Measurements from ENCODE around the gene ANKS1B.
"Not testable (repeated sequence)": the region's sequence is repeated elsewhere in the genome, so short reads cannot be mapped to it uniquely, and the experiment has no call there.

The ANKS1B gene

DNA sequence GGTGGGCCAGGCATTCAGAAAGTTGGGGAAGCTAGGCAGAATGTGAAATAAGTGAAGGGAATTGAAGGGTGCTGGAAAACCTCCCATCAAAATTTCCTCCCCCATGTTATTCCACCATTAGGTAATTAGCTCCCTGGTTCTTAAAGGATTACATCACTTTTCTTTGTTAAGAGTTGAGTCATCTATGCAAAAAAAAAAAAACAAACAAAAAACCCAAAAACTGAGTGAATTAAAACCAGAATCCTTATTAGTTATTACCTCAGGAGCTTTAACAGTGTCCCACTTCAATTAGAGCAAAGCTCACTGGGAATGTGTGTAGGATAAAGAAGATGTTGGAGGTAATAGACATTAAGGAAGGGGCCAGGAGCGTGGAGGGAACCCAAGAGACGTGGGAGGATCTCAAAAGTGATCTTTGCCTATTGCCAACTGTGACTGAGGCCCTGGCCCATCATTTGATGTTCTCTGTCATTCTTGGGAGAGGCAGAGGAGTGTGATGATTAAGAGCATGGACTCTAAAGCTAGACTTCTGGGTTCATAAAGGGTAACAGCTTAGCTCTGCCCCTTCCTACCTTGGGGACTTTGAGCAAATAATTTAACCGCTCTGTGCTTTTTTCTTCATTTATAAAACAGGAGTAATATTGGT, 975.0 kb downstream of the ANKS1B start:
- DNase-seq (ENCODE audit: low read depth in 2 of 2): no peak

DNA sequence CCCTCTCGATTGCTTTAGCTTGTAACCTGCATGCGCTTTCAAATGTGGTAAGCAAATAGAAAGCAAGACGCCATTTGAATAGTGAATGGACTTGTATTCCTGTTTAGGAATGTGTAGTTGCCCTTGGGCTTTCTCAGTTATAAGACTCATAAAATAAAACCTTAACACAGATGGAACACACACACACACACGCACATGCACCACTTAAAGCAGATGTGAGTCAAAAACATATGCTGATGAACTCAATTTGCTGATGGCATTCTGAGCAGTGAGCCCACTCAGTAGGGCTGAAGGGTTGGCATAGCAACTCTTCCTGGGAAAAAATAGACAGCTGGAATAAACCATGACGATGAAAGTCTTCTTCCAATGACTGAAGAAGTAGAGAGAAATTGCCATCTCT, 979.1 kb downstream of the ANKS1B start:
- DNase-seq (ENCODE audit: low read depth in 2 of 2): no peak

DNA sequence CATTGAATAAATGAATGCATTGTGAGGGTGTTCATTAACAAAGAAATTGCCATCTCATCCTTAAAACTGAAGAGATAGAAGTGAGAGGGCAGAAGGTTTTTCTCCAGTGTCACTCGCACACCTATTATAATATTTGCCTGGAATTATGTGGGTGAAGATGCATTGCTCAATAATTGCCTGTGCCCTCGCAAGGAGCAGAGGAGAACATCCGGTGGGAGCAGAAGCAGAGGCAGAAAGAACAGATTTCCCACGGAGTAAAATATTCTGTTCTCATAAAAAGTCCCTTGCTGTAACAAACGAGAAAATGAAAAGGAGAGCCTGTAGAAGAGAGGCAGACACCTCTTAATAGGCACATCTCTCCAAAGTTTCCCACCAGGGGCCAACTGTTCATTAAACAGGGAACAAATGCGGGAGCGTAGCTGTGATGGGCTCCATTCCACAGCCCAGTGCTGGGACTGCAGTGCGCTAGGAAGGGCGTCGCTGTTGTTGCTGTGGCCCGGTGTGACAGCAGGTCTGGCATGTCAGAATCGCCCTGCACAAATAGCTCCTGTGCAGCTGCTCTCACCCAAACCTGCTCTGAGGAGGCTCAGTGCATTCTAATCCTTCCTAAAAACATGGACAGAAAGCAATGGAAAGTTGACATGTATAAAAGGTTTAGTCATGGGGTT, 979.8 kb downstream of the ANKS1B start:
- no peak for DNase-seq (ENCODE audit: low read depth in 2 of 2)

DNA sequence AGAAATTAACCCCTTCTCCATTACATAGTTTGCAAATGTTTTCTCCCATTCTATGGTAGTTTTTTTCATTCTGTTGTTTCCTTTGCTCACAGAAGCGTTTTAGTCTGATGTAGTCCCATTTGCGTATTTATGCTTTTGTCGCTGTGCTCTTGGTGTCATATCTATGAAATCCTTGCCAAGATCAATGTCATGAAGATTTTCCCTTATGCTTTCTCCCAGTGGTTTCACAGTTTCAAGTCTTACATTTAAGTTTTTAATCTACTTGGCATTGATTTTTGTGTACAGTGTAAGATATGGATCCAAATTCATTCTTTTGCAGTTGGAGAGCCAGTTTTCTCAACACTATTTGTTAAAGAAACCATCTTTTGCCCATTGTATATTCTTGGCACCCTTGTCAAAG, 982.0 kb downstream of the ANKS1B start:
- DNase-seq (ENCODE audit: low read depth in 2 of 2): no peak

DNA sequence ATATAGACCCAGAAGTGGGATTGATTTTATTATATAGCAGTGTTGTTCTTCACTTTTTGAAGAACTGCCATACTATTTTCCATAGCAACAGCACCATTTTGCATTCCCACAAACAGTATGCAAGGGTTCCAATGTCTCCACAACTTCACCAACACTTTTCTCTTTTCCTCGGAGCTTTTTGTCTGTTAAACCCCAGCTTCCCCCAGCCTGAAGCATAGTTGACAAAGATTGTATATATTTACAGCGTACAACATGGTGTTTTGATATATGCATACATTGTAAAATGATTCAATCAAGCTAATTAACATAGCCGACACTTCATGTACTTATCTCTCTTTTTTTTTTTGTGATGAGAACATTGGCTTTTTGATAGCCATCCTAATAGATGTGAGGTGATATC, 982.6 kb downstream of the ANKS1B start:
- DNase-seq (ENCODE audit: low read depth in 2 of 2): no peak

DNA sequence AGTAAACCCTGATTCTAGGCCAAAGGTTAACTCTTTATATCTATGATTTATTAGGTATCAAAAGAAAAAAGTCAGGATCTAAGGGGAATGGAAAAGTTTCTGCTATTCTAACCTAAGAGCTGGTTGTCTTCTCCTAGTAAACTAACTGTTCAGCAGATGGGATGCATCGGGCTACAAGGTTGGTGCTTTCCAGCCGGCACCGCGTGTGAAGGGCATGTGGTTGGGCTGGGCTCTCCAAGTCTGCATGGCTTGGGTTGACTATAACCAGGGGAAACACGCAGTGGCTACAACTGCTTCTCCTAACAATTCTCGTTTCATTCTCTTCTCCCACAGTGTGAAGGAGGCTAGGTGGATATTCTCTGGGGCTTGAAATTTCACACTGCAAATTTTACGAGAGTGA, 985.2 kb downstream of the ANKS1B start:
- DNase-seq (ENCODE audit: low read depth in 2 of 2): no peak

DNA sequence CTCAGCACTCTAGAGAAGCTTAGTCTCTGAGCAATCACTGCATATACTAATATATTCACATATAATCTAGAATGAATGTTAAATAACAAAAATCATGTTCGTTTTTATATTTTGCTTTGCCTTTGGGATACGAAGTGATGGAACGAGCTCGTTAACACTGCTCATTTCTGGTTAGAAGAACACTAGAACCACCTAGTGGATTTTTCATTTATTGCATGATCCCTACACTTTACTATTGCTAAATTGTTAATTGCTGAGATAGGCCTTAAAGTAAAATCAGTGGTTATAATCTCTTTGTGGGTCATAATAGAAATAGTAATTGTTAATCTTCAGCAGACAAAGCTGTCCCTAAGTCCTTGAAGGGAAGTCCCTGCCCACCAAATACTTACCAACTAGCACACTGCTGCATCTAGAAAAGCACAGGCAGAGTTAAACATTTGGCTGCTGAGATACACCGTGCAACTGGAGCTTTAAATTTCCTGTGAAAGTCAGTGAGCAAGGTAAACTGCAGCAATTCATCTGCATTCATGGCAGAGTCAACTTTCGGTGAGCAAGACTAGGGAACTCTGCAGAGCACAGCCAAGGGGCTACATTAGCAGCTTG, 985.9 kb downstream of the ANKS1B start:
- no peak for DNase-seq (ENCODE audit: low read depth in 2 of 2)

DNA sequence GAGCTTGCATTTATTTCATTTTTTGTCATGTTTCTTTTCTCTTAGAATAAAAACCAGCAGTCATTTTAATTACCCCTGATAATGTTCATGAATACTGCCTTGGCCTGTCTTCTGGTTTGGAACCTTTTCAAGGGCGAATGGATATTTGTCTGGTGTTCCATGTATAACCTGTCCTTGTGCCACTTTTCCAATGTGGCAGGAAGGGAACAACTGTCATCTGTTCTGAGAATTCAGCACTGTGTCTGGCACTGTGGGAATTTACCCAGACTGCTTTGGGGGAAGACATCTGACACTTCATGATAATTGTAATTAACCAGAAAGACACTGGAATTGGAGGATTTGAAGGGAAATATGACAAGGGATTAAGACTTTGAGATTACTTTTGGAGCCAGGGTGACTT, 986.8 kb downstream of the ANKS1B start:
- no peak for DNase-seq (ENCODE audit: low read depth in 2 of 2)

DNA sequence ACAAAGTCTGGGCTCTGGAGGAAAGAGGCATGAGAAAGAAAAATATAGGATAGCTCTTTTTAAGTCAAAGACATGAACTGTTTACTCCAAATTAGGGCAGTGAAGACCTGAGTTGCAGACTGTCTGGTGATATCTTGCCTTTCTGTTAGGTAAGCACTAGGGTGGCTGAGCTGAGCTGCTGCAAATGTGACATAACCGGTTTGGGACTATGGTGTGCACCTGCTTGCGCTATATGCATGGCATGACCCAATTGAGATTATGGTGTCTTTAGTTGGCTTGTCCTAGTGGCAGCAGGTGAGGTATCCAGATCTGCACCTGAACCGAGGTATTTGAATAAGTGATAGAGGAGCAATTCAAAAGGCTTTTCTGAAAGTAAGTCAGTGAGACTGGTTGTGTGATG, 994.1 kb downstream of the ANKS1B start:
- DNase-seq (ENCODE audit: low read depth in 2 of 2): no peak

DNA sequence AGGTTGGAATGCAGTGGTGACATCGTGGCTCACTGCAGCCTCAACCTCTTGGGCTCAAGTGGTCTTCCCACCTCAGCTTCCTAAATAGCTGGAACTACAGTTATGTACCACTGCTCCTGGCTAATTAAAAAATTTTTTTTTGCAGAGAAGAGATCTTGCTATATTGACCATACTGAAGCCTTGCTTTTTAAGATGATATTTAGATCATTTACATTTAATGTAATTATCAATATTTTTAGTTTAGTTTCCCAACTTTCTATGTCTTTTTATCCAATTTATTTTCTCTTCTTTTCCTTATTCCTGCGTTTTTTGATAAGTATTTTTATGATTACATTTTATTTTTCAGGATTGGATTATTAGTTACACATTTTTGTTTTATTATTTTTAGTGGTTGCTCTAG, 999.6 kb downstream of the ANKS1B start:
- DNase-seq (ENCODE audit: low read depth in 2 of 2): no peak

DNA sequence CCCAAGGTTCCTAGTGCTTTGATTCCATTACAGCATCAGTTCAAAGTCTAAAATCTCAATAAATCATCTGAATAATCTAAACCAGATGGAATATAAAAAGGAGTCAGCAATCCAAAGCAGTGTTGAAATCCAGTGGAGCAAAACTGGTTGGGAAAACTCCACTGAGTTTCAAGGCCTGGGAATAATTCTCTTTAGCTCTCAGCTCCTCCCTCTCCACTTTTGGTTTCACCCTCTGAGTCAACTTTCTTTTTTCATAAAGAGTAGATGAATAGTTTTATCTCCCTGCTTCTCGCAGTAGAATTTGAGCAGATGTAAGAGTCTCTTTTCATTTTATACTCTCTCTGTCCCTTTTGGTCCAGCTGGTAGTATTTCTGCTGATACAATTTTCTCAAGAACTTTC, 1001.1 kb downstream of the ANKS1B start:
- DNase-seq (ENCODE audit: low read depth in 2 of 2): no peak

DNA sequence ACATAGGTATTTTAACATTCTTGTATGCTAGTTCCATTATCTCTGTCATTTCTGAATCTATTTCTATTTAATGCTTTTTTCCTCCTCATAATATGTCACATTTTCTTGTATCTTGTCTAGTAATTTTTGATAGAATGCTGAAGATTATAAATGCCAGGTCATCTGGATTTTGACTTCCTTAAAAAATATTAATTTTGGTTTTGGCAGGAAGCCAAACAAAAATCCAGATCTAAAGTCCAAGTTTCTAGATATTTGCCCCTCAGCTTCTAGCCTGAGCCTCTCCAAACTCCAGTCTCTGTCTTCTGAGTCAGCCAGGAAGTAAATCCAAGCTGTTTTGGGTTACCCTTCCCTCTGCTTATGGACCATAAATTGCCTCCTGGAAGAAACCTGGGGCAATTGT, 1004.2 kb downstream of the ANKS1B start:
- no peak for DNase-seq (ENCODE audit: low read depth in 2 of 2)

DNA sequence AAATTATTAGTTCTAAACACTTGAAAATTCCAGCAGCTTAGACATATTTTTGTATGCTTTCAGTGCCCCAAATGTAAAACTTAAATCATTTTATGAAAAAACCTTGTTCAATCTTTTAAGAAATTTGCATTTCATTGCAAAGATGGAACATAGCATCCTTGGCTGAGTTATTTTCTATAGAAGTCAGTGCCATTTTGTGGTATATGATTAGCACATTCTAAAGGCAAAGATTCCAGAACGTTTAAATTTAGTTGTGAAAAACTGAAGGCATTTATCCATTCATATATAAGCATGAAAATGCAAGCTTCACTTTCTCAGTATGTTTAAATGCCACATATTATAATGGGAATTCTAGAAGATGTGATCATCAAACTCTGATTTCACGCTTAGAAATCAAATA, 1007.5 kb downstream of the ANKS1B start:
- no peak for DNase-seq (ENCODE audit: low read depth in 2 of 2)

DNA sequence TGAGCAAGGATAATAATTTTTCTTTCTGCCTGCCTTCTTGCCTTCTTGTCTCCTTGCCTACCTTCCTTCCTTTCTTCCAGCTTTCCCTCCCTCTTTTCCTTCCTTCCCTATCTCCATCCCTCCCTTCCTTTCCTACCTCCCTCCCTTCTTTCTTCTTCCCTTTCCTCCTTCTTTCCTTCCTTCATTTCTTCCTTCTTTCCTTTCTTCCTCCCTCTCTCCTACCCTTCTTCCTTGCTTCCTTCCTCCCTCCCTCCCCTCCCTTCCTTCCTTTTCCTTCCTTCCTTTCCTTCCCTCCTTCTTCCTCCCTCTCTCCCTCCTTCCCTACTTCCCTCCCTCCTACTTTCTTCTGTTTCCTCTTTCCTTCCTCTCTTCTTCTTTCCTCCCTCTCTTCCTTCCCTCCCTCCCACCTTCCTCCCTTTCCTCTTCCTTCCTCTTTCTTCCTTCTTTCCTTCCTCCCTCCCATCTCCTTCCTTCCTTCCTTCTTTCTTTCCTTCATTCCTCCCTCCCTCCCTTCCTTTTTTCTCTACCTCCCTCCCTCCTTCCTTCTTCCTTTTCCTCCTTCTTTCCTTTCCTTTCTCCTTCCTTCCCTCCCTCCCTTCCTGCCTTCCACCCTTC, 1009.9 kb downstream of the ANKS1B start:
- DNase-seq (ENCODE audit: low read depth in 2 of 2): no peak

DNA sequence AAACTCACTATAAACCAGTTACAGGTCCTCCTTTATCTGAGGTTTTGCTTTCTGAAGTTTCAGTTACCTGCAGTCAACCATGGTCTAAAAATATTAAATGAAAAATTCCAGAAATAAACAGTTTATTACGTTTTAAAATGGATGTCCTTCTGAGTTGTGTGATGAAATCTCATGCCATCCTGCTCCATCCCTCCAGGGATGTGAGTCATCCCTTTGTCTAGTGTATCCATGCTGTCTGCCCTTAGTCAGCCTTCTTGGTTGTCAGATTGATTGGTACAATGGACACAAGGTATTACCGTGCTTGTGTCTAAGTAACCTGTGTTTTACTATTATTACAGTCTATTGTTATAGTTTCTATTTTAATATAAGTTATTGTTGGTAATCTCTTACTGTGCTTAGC, 1011.3 kb downstream of the ANKS1B start:
- DNase-seq (ENCODE audit: low read depth in 2 of 2): no peak

DNA sequence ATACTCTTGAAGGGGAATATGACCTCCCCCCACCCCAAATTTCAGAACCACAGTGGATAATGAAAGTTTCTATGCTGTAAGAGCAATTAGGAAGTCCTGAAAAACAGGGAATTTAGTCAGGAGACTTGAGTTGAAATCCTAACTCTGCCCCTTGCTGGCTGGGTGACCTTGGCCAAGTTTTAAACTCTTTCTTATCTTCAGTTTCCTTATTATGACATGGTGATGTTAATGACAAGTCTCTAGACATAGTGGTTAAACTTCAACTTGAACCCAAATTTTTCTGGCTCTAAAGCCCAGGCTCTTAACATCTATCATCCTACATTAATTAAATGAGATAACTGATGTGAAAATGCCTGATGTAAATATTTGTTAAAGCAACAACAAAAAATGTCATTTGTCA, 1013.8 kb downstream of the ANKS1B start:
- no peak for DNase-seq (ENCODE audit: low read depth in 2 of 2)

DNA sequence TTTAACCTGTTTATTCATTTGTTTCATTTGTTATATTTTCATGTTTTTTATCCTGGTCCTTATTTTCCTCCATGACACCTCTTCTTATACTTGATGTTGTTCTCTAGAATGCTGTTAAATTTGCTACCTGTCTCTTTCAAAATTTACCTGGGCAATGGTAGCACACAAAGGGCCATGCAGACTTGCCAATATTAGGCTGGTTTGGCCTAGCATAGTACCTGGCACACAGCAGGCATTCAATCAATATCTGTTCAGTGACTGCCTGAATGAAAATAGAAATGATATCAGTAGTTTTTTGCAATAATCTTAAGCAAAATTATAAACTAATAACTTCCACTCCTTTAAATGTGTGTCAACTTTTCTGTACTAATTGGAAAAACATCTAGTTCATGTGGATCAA, 1014.5 kb downstream of the ANKS1B start:
- DNase-seq (ENCODE audit: low read depth in 2 of 2): no peak

DNA sequence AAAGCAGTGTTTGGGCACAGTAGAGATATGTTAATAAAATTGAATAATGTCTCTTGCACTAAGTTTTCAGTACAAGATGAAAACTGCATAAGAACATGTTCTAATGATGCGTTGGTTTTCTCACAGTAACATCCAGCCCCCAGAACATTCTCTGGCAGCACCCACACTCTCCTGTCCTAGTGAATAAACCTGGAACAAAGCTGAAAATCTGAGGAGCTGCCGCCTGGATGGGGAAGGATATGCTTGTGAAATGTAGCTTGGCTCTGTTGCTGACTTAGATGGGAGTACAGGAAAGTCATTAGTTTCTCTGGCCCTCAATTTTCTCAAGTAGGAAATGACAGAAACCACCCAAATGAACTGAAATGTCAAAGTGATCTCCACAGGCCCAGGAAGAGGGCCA, 1015.8 kb downstream of the ANKS1B start:
- no peak for DNase-seq (ENCODE audit: low read depth in 2 of 2)

DNA sequence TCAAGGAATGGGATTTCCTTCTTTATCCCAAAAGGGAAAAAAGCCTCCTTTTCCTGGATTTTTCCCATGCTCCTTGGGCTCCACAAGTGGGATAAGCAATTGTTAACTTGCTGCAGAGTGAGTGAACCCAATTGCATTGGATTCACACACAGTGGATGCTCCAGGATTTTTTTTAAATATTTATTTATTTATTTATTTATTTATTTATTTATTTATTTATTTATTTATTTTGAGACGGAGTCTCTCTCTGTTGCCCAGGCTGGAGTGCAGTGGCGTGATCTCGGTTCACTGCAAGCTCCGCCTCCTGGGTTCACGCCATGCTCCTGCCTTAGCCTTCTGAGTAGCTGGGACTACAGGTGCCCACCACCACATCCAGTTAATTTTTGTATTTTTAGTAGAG, 1027.6 kb downstream of the ANKS1B start:
- DNase-seq (ENCODE audit: low read depth in 2 of 2): not testable (repeated sequence)

DNA sequence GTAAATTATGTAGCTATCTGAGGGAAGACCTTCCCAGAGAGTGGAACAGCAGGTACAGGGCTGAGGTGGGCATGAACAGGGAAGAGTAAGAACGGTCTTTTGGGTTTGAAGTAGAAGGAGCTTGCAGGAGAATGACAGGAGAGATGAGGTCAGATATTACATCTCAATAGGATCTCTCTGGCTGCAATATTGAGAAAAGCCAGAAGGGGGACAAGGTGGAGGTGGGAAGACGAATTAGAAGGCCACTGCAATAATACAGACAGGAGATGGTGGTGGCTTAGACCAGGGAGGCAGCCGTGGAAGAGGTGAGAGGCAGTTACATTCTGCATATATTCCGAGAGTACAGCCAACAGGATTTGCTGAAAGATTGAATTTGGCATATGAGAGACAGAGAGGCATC, 1029.5 kb downstream of the ANKS1B start:
- no peak for DNase-seq (ENCODE audit: low read depth in 2 of 2)

DNA sequence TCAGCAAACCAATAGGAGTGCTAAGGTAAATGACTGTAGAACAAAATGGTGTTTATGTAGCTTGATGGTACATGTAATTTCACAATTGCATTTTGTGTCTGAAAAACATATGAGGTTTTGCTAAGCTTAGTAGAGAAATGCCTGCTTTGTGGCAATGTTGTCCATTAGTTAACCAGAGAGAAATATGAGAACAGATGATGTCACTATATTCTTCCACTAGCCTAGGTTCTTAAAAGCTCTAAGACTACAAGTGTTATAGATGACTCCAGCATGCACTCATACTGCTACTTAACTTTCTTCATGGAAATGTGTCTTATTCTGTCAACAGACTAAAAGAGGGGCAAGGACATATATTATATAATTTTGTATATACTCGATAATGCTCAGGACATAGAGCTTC, 1030.2 kb downstream of the ANKS1B start:
- DNase-seq (ENCODE audit: low read depth in 2 of 2): no peak

DNA sequence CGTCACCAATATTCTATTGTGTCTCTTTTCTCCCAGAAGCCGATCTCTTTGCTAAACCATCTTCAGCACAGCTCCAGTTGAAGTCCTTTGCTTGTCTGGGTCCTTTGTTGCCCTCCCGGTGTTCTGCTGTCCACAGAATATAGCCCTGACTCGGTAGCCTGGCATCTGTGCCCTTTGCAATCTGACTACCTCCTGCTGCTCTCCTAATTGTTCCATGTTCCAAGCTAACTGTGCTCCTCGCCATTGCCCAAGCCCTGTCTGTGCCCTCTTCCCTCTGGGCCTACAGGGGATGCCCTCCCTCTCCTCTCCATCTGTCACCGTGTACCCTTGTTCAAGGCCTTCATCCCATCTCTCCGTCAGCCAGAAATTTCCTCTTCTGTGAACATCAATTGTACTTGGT, 1033.3 kb downstream of the ANKS1B start:
- DNase-seq (ENCODE audit: low read depth in 2 of 2): no peak

DNA sequence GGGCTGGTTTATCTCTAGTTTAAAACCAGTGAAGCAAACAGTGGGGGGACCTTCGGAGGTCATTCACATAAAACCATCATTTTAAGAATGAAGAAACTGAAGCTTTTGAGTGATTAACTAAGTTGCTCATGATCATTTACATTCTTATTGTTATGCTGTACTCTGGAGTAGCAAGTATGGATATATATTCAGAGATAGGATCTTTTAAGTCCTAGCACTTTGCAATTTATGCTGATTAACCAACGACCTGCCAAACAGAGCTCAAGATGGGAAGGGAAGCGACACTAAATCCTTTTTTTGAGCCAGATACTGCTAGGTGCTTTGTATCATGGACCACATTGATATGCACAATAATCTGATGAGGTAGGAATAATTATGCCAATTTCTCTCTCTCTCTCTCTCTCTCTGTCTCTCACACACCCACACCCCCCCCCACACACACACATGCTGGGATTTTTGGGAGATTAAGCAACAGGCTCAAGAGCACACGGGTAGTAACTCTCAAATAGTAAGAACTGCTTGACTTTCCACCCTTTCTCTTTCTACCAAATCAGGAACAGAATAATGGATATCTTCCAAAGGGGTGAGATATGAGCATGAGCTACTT, 1036.3 kb downstream of the ANKS1B start:
- DNase-seq (ENCODE audit: low read depth in 2 of 2): no peak
